PFSK-1 (cell line): Measurements from ENCODE around the gene PHACTR3.

Experiments used
- FOXP2 ChIP-seq: optimal IDR thresholded peaks from 2 replicates; pipeline ENCODE3; 2011; ENCODE audit warnings: borderline replicate concordance, control low read depth, inconsistent platforms; ENCODE audit not compliant: insufficient read depth; ENCODE audit errors: extremely low read length, extremely low read depth
- POLR2AphosphoS5 ChIP-seq: IDR thresholded peaks from 2 replicates; pipeline ENCODE4 v1.6.1; 2012; ENCODE audit warnings: low read depth, mild to moderate bottlenecking, control low read depth, low read length, moderate library complexity
- SIN3A ChIP-seq: IDR thresholded peaks from 2 replicates; pipeline ENCODE4 v1.6.1; 2012; ENCODE audit warnings: mild to moderate bottlenecking, low read length, moderate library complexity, borderline replicate concordance; ENCODE audit not compliant: insufficient read depth
- TAF1 ChIP-seq: IDR thresholded peaks from 2 replicates; pipeline ENCODE4 v1.6.1; 2012; ENCODE audit warnings: low read length, control low read depth, borderline replicate concordance; ENCODE audit not compliant: insufficient read depth
- TF ChIP-seq, protein P1 (sequence below), 2 experiments: IDR thresholded peaks; 2 replicates each; pipeline versions ENCODE4 v1.6.1 to v1.8.0; 2011 to 2012; ENCODE audit warnings: low read depth in 2 of 2, low read length in 2 of 2, control low read depth in 1 of 2, inconsistent platforms in 1 of 2, mild to moderate bottlenecking in 1 of 2, moderate library complexity in 1 of 2; ENCODE audit not compliant: insufficient read depth in 1 of 2

Gene PHACTR3

DNA sequence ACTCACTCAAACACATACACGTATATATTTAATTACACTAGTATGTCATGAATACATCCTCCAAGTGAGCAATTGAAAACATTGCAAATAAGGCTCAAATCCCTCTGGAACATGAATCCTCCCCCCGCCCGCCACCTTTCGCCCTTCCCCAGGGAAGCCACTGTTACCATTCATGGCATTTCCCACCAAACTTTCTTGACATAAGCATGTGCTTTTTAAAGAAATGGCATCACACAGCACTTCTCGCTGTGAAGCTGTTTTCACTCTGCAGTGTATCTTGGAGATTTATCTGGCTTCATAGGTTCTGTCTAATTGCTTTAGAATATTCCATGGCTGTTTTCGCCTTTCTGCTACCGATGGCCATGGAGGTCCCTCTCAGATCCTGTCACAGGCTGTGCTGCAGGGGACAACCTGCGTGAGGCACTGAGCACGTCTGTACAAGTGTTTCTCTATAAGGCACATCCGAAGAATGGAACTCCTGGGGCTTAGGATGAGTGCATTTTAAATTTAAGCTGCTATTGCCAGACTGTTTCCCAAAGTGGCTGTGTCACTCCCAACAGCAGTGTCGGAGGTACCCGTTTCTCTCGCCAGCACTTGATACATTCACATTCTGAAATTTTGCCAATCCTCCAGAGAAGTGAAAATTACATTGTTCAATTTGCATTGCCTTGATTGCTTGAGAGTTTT lies 22.2 kb upstream of the PHACTR3 start:
- no peak for TF ChIP-seq SIN3A
- no peak for TF ChIP-seq TAF1
- no peak for TF ChIP-seq FOXP2
- TF ChIP-seq, protein P1, sequence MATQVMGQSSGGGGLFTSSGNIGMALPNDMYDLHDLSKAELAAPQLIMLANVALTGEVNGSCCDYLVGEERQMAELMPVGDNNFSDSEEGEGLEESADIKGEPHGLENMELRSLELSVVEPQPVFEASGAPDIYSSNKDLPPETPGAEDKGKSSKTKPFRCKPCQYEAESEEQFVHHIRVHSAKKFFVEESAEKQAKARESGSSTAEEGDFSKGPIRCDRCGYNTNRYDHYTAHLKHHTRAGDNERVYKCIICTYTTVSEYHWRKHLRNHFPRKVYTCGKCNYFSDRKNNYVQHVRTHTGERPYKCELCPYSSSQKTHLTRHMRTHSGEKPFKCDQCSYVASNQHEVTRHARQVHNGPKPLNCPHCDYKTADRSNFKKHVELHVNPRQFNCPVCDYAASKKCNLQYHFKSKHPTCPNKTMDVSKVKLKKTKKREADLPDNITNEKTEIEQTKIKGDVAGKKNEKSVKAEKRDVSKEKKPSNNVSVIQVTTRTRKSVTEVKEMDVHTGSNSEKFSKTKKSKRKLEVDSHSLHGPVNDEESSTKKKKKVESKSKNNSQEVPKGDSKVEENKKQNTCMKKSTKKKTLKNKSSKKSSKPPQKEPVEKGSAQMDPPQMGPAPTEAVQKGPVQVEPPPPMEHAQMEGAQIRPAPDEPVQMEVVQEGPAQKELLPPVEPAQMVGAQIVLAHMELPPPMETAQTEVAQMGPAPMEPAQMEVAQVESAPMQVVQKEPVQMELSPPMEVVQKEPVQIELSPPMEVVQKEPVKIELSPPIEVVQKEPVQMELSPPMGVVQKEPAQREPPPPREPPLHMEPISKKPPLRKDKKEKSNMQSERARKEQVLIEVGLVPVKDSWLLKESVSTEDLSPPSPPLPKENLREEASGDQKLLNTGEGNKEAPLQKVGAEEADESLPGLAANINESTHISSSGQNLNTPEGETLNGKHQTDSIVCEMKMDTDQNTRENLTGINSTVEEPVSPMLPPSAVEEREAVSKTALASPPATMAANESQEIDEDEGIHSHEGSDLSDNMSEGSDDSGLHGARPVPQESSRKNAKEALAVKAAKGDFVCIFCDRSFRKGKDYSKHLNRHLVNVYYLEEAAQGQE (IDR thresholded peaks at IDR 0.05; ENCODE audit: insufficient read depth in 1 of 2, low read depth in 2 of 2, low read length in 2 of 2), result no peak
- TF ChIP-seq POLR2AphosphoS5, result no peak

DNA sequence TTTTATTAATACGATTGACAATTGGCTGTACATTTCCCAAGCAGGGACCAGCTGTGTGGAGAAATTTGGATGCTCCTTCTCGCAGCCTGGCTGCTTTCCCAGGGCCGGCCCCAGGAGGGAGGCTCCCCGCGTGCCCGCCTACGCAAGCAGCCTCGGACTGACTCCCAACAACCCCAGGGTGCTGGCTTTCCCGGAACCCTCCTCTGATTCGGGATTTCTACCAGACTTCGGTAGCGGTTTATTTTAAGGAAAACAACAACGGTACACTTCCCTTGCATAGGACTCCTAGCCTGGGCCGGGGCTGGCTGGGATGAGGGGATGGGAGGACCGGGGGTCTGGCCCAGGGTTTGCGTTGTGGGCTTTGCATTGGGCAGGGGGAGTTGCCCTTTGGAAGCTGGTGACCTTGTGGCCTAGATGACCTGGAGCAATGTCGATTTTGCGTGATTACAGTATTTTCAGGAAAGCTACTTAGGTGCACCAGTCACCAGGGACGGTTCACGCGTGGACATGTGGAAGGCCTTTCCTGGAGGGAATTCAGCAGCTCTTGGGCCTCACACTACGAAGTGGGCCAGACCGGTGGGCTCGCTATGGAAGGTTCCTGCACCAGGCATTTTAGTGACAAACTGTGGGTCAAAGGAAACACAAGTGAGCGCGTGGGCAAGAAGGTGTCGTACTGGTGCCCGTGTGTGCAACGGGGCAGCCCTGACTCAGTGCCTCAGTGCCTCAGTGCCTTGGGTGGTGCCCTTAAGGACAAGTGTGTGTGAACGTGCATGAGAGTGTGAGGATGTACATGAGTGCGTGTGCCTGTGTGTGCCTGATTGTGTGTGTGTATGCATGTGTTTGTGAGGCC lies 20.7 kb upstream of the PHACTR3 start:
- TF ChIP-seq FOXP2, result no peak
- TF ChIP-seq TAF1, result no peak
- no peak for TF ChIP-seq POLR2AphosphoS5
- TF ChIP-seq SIN3A, result no peak
- TF ChIP-seq, protein P1 (IDR thresholded peaks at IDR 0.05; ENCODE audit: insufficient read depth in 1 of 2, low read depth in 2 of 2, low read length in 2 of 2), result no peak

DNA sequence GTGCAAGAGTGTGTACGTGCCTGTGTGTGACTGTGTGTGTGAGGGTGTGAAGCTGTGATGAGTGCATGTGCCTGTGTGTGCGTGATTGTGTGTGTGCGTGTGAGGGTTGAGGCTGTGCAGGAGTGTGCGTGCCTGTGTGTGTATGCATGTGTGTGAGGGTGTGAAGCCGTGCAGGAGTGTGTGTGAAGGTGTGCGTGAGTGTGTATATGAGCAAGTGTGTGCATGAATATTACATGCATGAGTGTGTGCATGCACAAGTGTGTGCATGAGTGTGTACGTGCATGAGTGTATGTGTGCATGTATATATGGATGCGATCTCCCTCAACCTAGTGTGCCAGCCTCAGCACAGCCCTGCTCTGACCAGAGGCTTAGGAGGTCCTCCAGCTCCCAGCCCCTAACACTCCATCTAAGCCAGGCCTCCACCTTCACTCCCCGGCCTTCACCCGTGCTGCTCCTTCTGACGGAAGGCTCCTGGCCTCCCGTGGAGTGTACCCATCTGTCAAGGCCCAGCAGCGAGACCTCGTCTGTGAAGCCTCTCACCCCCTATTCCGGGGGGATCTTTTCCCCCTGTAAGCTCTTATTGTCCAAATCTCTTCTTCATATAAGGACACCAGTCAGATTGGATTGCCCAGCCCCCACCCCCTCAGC lies 19.9 kb upstream of the PHACTR3 start:
- TF ChIP-seq FOXP2, result no peak
- no peak for TF ChIP-seq TAF1
- TF ChIP-seq POLR2AphosphoS5, result no peak
- TF ChIP-seq, protein P1 (IDR thresholded peaks at IDR 0.05; ENCODE audit: insufficient read depth in 1 of 2, low read depth in 2 of 2, low read length in 2 of 2), result no peak
- no peak for TF ChIP-seq SIN3A

DNA sequence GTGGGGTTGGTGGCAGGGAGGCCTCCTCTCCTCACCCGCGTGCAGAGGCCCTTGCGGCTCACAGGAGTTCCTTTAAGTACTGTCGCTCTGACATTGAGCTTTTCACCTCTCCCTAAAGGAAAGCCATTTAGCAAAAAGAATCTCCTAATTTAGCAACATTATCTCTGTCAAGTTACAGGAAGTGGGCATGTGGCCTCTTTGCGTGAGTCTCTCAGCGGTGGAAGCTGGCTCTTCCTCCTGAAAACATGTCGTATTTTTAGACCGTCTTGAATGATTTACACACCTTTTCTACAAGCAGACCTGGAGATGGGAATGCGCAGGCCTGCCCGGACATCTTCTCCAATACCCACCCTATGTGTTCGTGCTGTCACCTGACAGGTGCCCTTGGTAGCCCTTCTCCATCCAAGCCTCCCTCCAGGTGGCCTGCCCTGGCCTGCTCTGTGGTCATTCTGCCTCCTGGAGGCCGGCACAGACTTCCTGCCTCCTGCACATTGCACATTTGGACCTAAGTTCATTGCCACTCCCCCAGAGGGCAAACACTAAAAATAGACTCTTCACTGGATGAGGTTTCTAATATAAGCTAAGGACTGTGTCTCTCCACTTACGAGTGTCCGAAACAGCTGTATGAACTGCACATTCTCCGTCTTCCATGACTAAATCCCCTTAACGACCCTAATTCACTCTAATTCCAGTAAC lies 18.5 kb upstream of the PHACTR3 start:
- no peak for TF ChIP-seq POLR2AphosphoS5
- TF ChIP-seq, protein P1 (IDR thresholded peaks at IDR 0.05; ENCODE audit: insufficient read depth in 1 of 2, low read depth in 2 of 2, low read length in 2 of 2), result no peak
- no peak for TF ChIP-seq SIN3A
- TF ChIP-seq TAF1, result no peak
- no peak for TF ChIP-seq FOXP2
